Stimulated activated CD4-positive, alpha-beta T cell treated with anti-CD3 and anti-CD28 coated beads, Interleukin-1b, Interleukin-23, amount 100 ng/mL, for 24 hours (primary cell): Measurements from ENCODE around the gene KLK8.
"Not testable (repeated sequence)": the region's sequence is repeated elsewhere in the genome, so short reads cannot be mapped to it uniquely, and the experiment has no call there.

Experiments
- DNase-seq, 4 experiments: peaks; one replicate each; pipeline ENCODE4 v3.0.0-alpha.2; 2020; ENCODE audit warnings: low read depth in 4 of 4, low spot score in 1 of 4

KLK8 gene

DNA sequence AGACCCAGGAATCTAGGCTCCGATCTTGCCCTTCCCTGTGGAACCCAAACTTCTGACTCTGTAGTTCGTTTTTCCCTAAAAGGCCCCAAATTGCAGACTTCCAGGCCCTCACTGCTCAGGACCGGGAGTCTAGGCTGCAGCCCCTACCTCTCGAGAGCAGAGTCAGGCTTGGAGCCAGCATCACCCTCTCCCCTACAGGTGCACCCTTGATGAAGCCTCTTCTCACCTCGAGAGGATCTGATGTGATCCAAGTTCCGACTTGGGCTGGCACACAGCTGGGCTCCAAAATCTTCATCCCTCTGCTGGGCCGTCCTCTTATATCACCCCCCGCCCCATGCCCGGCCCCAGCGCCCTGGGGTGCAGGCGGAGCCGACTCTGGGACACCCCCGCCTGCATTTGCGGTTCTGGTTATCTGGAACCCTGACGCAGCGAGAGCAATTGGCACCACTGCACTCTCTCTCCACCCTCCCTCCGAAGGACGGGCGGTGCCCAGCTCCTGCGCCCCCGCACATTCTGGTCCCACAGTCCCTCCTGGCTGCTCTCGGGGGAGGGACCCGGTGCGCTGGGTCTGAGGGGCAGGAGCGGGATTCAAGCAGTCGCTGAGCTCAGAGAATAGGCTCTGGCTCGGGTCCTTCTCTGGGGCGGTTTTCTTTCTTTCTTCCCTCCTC, 17.6 kb downstream of the KLK8 start, which contains the start of gene KLK7:
KLK7 (minus strand) TSS at position 293 of the 668 bp plus-strand sequence. CDS start 1,518 bp downstream, outside the sequence.
- DNase-seq: no peak

DNA sequence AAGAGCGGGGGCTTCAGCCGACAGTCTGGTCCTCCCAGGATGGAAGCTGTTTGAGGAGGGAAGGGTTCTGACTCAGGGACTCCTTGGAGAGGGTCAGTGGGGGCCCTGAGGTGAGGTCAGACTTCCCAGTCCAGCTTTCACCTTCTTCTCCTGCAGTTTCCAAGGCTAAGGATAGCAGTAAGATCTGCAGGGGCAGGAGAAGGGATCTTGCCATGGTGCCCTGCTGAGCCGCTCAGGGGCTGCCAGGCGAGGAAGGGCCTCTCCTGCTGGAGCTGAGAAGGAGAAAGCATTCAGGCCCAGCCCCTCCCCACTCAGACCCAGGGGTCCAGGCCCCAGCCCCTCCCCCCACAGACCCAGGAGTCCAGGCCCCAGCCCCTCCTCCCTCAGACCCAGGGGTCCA, 19.2 kb downstream of the KLK8 start:
- DNase-seq: no peak

GRCh38 chr19:50981587-50982146, 19.7 kb downstream of the KLK8 start:
- no peak for DNase-seq

DNA sequence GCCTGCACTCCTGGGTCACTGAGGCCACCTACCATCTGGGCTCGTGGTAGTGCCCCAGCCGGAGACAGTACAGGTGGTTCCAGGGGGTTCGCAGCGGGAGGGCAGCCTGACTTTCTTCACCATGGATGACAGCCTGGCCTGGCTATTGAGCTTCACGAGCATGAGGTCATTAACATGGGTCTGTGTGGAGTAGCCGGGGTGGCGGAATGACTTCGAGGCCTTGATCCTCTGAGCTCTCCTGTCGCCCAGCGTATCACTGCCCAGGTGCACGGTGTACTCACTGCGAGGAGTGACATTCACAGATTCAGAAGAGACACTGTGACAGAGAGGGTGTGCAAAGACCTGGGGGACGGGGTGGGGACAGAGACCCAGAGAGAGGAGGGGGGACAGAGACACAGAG, 21.2 kb downstream of the KLK8 start:
- no peak for DNase-seq

DNA sequence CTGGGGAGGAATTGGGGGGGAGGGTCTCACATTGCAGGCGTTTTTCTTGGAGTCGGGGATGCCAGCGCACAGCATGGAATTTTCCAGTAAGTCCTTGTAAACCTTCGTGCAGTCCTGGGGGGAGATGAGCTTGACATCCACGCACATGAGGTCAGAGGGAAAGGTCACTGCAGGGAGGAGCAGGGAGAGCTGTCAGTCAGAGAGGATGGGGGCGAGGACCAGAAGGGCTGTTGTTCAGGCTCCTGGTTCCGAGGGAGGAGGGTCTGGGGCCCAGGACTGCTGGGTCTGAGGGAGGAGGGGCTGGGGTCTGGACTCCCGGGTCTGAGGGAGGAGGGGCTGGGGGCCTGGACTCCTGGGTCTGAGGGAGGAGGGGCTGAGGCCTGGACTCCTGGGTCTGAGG, 21.6 kb downstream of the KLK8 start:
- DNase-seq: no peak

GRCh38 chr19:50978772-50979390, 22.5 kb downstream of the KLK8 start:
- no peak for DNase-seq

DNA sequence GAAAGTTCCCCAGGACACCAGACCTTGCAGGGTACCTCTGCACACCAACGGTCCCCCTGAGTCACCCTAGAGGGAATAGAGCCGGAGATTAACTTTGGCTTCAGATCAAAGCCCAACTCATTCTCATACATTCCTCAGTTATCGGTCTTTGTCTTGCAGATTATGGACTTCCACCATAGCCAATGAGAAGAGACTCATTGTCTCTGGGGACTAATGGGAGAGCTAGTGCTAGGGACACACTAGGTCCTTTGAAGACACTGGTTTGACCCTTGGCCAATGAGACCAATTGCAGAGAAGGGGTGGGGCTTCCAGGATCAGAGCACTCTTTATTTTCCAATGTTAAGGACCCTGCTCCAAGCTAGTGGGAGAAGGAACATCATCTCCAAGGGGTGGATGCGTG, 23.8 kb downstream of the KLK8 start:
- DNase-seq: no peak

- DNase-seq: no peak
Observed at GRCh38 chr19:50975766-50976165, 25.6 kb downstream of the KLK8 start.

DNA sequence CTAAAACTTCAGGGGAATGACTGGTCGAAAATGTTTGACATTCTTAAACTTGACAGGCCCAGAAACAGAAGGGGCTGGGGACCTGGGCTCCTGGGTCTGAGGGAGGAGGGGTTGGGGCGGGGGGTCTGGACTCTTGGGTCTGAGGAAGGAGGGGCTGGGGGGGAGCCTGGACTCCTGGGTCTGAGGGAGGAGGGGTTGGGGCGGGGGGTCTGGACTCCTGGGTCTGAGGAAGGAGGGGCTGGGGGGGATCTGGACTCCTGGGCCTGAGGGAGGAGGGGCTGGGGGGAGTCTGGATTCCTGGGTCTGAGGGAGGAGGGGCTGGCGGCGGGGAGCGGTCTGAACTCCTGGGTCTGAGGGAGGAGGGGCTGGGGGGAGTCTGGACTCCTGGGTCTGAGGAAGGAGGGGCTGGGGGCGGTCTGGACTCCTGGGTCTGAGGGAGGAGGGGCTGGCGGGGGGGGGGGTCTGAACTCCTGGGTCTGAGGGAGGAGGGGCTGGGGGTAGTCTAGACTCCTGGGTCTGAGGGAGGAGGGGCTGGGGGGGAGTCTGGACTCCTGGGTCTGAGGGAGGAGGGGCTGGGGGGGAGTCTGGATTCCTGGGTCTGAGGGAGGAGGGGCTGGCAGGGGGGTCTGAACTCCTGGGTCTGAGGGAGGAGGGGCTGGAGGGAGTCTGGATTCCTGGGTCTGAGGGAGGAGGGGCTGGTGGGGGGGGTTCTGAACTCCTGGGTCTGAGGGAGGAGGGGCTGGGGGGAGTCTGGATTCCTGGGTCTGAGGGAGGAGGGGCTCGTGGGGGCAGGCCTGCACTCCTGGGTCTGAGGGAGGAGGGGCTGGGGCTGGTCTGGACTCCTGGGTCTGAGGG, 26.5 kb downstream of the KLK8 start:
- DNase-seq: no peak

DNA sequence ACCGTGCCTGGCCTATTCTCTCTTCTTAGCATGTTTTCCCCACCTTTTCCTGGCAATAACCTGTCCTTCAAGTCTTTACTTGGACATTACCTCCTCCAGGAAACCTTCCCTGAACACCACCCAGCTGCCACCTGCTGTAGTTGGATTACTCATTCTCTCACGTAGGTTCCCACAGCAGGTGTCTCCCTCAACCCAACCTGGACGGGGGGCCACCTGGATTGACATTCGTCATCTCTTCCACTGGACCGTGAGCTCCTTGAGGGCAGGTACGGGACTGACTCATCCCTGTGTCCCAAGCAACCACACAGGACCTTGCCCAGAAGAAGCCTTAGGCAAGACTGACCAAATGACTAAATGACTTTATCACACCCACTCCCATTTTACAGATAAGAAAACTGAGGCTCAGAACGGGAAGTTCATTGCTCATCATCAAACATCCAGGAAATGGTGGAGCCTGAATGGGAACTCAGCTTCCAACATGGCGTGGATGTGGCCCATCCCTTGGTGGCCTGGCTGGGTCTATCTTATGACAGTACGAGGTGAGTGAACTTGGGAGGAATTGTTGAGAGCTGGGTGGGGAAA, 28.5 kb downstream of the KLK8 start:
- no peak for DNase-seq

- DNase-seq: not testable (repeated sequence)
Observed at GRCh38 chr19:50969810-50970209, 31.6 kb downstream of the KLK8 start.

DNA sequence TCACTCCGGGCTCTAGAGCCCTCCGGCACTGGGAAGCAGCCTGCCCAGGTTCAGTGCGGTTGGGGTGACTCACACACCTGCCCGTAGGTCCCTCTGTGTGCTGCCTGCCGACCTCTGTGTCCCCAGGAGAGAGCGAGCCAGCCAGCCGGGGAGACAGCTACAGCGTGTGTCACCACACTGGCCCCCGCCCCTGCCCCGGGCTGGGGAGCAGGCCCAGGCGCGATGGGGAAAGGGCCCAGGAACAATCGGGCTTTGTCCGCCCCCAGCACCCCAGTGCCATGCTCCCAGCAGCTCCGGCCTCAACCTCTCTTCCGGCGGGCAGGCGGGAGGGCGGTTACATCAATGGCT, 32.0 kb downstream of the KLK8 start, which contains the start of gene KLK6:
KLK6 (minus strand) TSS at position 179 of the 348 bp plus-strand sequence. CDS start 1,487 bp downstream, outside the sequence.
- DNase-seq: no peak

DNA sequence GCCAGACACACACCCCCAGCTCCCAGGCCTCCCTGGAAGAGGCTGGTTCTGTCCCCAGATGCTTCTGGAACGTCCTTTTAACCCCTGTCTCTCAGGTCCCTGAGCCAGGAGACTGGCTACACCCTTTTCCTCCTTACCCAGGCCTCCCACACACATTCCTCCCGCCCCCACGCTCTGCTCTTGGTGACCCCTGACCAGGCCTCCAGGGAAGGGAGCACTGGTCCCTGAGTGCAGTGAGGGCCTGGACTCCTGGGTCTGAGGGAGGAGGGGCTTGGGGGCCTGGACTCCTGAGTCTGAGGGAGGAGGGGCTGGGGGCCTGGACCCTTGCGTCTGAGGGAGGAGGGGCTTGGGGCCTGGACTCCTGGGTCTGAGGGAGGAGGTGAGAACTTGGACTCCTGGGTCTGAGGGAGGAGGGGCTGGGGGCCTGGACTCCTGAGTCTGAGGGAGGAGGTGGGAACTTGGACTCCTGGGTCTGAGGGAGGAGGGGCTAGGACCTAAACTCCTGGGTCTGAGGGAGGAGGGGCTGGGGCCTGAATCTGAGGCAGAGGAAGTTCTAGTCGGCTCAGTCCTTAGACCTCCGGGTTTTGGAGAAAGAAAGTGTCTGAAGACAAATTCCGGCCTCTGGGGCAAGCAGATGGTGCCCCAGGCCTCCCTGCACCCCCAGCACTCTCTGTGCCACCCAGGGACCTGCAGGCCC, 32.5 kb downstream of the KLK8 start:
- DNase-seq: no peak

GRCh38 chr19:50967929-50968715, 33.3 kb downstream of the KLK8 start:
- no peak for DNase-seq

- no peak for DNase-seq
Observed at GRCh38 chr19:50964266-50964665, 37.1 kb downstream of the KLK8 start.

DNA sequence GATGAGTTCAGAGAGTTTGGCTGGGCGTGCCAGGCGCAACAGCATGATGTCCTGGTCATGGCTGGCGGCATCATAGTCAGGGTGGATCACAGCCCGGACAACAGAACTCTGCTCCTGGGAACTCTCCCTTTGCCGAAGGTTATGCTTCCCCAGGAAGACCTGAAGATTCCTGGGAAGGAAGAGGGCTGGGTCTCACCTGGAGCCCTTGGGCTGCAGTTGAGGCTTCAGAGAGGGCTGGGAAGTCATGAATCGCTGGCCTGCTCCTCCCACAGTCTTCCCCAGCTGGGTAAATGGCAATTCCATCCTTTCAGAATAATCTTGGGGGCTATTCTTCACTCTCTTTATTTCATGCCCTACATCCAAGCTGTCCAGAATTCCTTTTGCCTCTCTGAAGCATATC, 38.0 kb downstream of the KLK8 start:
- DNase-seq: no peak

- no peak for DNase-seq
Observed at GRCh38 chr19:50962245-50962644, 39.2 kb downstream of the KLK8 start.

DNA sequence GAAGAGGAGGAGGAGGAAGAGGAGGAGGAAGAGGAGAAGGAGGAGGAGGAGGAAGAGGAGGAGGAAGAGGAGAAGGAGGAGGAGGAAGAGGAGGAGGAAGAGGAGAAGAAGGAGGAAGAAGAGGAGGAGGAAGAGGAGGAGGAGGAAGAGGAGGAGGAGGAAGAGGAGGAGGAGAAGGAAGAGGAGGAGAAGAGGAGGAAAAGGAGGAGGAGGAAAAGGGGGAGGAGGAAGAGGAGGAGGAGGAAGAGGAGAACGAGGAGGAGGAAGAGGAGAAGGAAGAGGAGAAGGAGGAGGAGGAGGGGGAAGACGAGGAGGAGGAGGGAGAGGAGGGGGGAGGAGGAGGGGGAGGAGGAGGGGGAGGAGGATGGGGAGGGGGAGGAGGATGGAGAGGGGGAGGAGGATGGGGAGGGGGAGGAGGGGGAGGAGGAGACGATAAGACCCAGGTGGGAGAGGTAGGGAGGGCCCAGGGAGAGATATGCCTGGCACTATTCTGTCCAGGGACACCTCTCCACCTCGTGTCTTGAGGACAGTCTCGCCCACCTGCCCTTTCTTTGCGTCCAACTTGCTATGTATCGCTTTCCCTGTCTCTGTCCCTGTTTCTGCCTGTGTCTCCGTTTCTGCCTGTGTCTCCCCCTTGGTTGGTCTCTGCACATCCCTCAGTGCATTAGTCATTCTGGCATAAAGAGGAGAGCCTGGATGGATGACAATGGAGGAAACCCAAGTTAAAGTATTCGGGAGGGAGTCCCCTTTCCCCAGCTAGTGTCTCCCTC, 41.5 kb downstream of the KLK8 start:
- no peak for DNase-seq

DNA sequence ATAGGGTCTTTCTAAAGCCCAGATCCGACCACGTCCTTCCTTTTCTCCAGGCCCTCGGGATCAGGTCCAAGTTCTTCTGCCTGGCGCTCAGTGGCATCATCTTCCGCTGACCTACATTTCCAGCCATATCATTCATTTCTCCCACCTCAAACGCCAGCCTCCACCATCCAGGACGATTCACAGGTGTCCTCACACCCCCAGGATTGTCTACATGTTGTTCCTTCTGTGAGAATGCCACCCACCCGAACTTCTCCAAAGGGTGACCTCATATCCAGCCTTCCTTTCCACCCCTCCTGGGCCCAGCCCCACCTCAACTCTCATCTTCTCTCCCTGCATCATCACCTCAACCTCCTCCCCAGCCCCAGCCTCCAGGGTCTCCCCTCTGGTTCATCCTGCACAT, 43.8 kb downstream of the KLK8 start:
- no peak for DNase-seq
